ENCODE results near the gene ZNF593OS.

The ZNF593OS gene

GRCh38 chr1:26171084-26172072 is at the start of gene ZNF593OS:
TSS of gene ZNF593OS (minus strand) at chr1:26171832. CDS start at chr1:26171661, 171 bp downstream.
- no peak for DNase-seq

GRCh38 chr1:26221094-26221493 is 49.5 kb upstream of the ZNF593OS start:
- DNase-seq: no peak

GRCh38 chr1:26220199-26220912 is 48.7 kb upstream of the ZNF593OS start:
- DNase-seq: no peak

GRCh38 chr1:26218906-26219494 is 47.4 kb upstream of the ZNF593OS start:
- no peak for DNase-seq

- DNase-seq: no peak
These were observed 43.6 kb upstream of the ZNF593OS start for GRCh38 chr1:26215246-26215645.

- DNase-seq: no peak
These were observed 41.8 kb upstream of the ZNF593OS start for GRCh38 chr1:26213335-26213905.

GRCh38 chr1:26212726-26213125 is 41.1 kb upstream of the ZNF593OS start:
- DNase-seq: no peak

- no peak for DNase-seq
These were observed 38.7 kb upstream of the ZNF593OS start for GRCh38 chr1:26210147-26210870.

- DNase-seq: no peak
These were observed 32.1 kb upstream of the ZNF593OS start for GRCh38 chr1:26203642-26204318.

- no peak for DNase-seq
These were observed 28.8 kb upstream of the ZNF593OS start for GRCh38 chr1:26200413-26200812.

- DNase-seq: no peak
These were observed 26.2 kb upstream of the ZNF593OS start for GRCh38 chr1:26197813-26198212.

GRCh38 chr1:26197301-26197700 is 25.7 kb upstream of the ZNF593OS start:
- no peak for DNase-seq

- DNase-seq: no peak
These were observed 24.2 kb upstream of the ZNF593OS start for GRCh38 chr1:26195805-26196204.

GRCh38 chr1:26191739-26192138 is 20.1 kb upstream of the ZNF593OS start:
- no peak for DNase-seq

GRCh38 chr1:26190373-26190987 is 18.8 kb upstream of the ZNF593OS start, which contains the start of gene CATSPER4:
TSS of gene CATSPER4 (plus strand) at chr1:26190602. CDS start at chr1:26190628, 26 bp downstream.
- DNase-seq: no peak

GRCh38 chr1:26189751-26190275 is 18.2 kb upstream of the ZNF593OS start:
- no peak for DNase-seq

- no peak for DNase-seq
These were observed 17.7 kb upstream of the ZNF593OS start for GRCh38 chr1:26189331-26189730.

- no peak for DNase-seq
These were observed 16.8 kb upstream of the ZNF593OS start for GRCh38 chr1:26188477-26188876.

GRCh38 chr1:26187882-26188281 is 16.2 kb upstream of the ZNF593OS start:
- DNase-seq: no peak

GRCh38 chr1:26184883-26185282 is 13.3 kb upstream of the ZNF593OS start:
- DNase-seq: no peak

- no peak for DNase-seq
These were observed 12.5 kb upstream of the ZNF593OS start for GRCh38 chr1:26184086-26184485.
